Keratinocyte (primary cell): ENCODE results near the gene CDH13.

ENCODE experiments used
- CTCF ChIP-seq, 3 experiments: IDR thresholded peaks in 1 of 3; conservative IDR thresholded peaks in 1 of 3; optimal IDR thresholded peaks in 1 of 3; 2 replicates in 2 of 3; 3 replicates in 1 of 3; pipeline versions ENCODE3 to v1.5.1; 2011; ENCODE audit warnings: low read length in 3 of 3, mild to moderate bottlenecking in 3 of 3, moderate library complexity in 2 of 3, control low read depth in 1 of 3, inconsistent platforms in 1 of 3; ENCODE audit not compliant: insufficient read depth in 2 of 3; ENCODE audit errors: extremely low read depth in 1 of 3
- EZH2 ChIP-seq: IDR thresholded peaks from one replicate; pipeline ENCODE4 v1.6.1; 2012; ENCODE audit warnings: inconsistent platforms, mild to moderate bottlenecking, low read length, moderate library complexity

GRCh38 chr16:82612263-82612662 is 14.5 kb upstream of the CDH13 start:
- TF ChIP-seq CTCF (optimal IDR thresholded peaks at IDR 0.05 in 1 of 3, IDR thresholded peaks at IDR 0.05 in 1 of 3, conservative IDR thresholded peaks at IDR 0.05 in 1 of 3; ENCODE audit: extremely low read depth in 1 of 3, insufficient read depth in 2 of 3, low read length in 3 of 3) (no peak), EZH2 (no peak)
